Measurements from ENCODE around the gene WIPF3.

Gene WIPF3

GRCh38 chr7:29825775-29826529 lies 19.6 kb downstream of the WIPF3 start:
- DNase-seq (ENCODE audit: insufficient read length, low spot score): no peak
- TF ChIP-seq SPI1 (IDR thresholded peaks at IDR 0.05; ENCODE audit: low read depth, low read length): no peak
- TF ChIP-seq POLR2A (IDR thresholded peaks at IDR 0.05; ENCODE audit: low read depth, low read length): no peak
- TF ChIP-seq POU2F2 (IDR thresholded peaks at IDR 0.05; ENCODE audit: low read depth, low read length): no peak
- no peak for TF ChIP-seq POLR2AphosphoS5 (IDR thresholded peaks at IDR 0.05; ENCODE audit: low read depth, low read length)
- no peak for TF ChIP-seq TAF1 (IDR thresholded peaks at IDR 0.05; ENCODE audit: low read depth, low read length)
- TF ChIP-seq PAX5 (IDR thresholded peaks at IDR 0.05; ENCODE audit: insufficient read depth, low read length, severe bottlenecking): no peak
- FAIRE-seq: no peak

GRCh38 chr7:29826530-29826822 lies 20.2 kb downstream of the WIPF3 start:
- DNase-seq (ENCODE audit: insufficient read length, low spot score): no peak
- FAIRE-seq: no peak
- TF ChIP-seq POLR2A (IDR thresholded peaks at IDR 0.05; ENCODE audit: low read depth, low read length): no peak

GRCh38 chr7:29826904-29827303 lies 20.6 kb downstream of the WIPF3 start:
- DNase-seq (ENCODE audit: insufficient read length, low spot score) (no peak), FAIRE-seq (no peak)
- TF ChIP-seq TAF1 (IDR thresholded peaks at IDR 0.05; ENCODE audit: low read depth, low read length) (no peak), POU2F2 (IDR thresholded peaks at IDR 0.05; ENCODE audit: low read depth, low read length) (no peak), POLR2AphosphoS5 (IDR thresholded peaks at IDR 0.05; ENCODE audit: low read depth, low read length) (no peak), POLR2A (IDR thresholded peaks at IDR 0.05; ENCODE audit: low read depth, low read length) (no peak), SPI1 (IDR thresholded peaks at IDR 0.05; ENCODE audit: low read depth, low read length) (no peak), PAX5 (IDR thresholded peaks at IDR 0.05; ENCODE audit: insufficient read depth, low read length, severe bottlenecking) (no peak)

GRCh38 chr7:29831705-29832104 lies 25.4 kb downstream of the WIPF3 start:
- no peak for TF ChIP-seq TAF1 (IDR thresholded peaks at IDR 0.05; ENCODE audit: low read depth, low read length)
- no peak for TF ChIP-seq PAX5 (IDR thresholded peaks at IDR 0.05; ENCODE audit: insufficient read depth, low read length, severe bottlenecking)
- TF ChIP-seq POU2F2 (IDR thresholded peaks at IDR 0.05; ENCODE audit: low read depth, low read length): no peak
- TF ChIP-seq POLR2AphosphoS5 (IDR thresholded peaks at IDR 0.05; ENCODE audit: low read depth, low read length): no peak
- no peak for TF ChIP-seq SPI1 (IDR thresholded peaks at IDR 0.05; ENCODE audit: low read depth, low read length)
- TF ChIP-seq POLR2A (IDR thresholded peaks at IDR 0.05; ENCODE audit: low read depth, low read length): no peak
- DNase-seq (ENCODE audit: insufficient read length, low spot score) (no peak), FAIRE-seq (no peak)

- FAIRE-seq (no peak), DNase-seq (ENCODE audit: insufficient read length, low spot score) (no peak)
- TF ChIP-seq PAX5 (IDR thresholded peaks at IDR 0.05; ENCODE audit: insufficient read depth, low read length, severe bottlenecking): no peak
- no peak for TF ChIP-seq SPI1 (IDR thresholded peaks at IDR 0.05; ENCODE audit: low read depth, low read length)
- no peak for TF ChIP-seq TAF1 (IDR thresholded peaks at IDR 0.05; ENCODE audit: low read depth, low read length)
- no peak for TF ChIP-seq POU2F2 (IDR thresholded peaks at IDR 0.05; ENCODE audit: low read depth, low read length)
- no peak for TF ChIP-seq POLR2AphosphoS5 (IDR thresholded peaks at IDR 0.05; ENCODE audit: low read depth, low read length)
- TF ChIP-seq POLR2A (IDR thresholded peaks at IDR 0.05; ENCODE audit: low read depth, low read length): no peak
These were observed 27.6 kb downstream of the WIPF3 start for GRCh38 chr7:29833929-29834328.

GRCh38 chr7:29835718-29836117 lies 29.4 kb downstream of the WIPF3 start:
- DNase-seq (ENCODE audit: insufficient read length, low spot score): no peak
- no peak for FAIRE-seq
- no peak for TF ChIP-seq PAX5 (IDR thresholded peaks at IDR 0.05; ENCODE audit: insufficient read depth, low read length, severe bottlenecking)
- TF ChIP-seq TAF1 (IDR thresholded peaks at IDR 0.05; ENCODE audit: low read depth, low read length): no peak
- TF ChIP-seq POU2F2 (IDR thresholded peaks at IDR 0.05; ENCODE audit: low read depth, low read length): no peak
- no peak for TF ChIP-seq POLR2AphosphoS5 (IDR thresholded peaks at IDR 0.05; ENCODE audit: low read depth, low read length)
- no peak for TF ChIP-seq POLR2A (IDR thresholded peaks at IDR 0.05; ENCODE audit: low read depth, low read length)
- no peak for TF ChIP-seq SPI1 (IDR thresholded peaks at IDR 0.05; ENCODE audit: low read depth, low read length)

- no peak for DNase-seq (ENCODE audit: insufficient read length, low spot score)
These were observed 33.0 kb downstream of the WIPF3 start for GRCh38 chr7:29839302-29839701.

GRCh38 chr7:29839921-29840320 lies 33.6 kb downstream of the WIPF3 start:
- no peak for FAIRE-seq
- no peak for DNase-seq (ENCODE audit: insufficient read length, low spot score)
- TF ChIP-seq POLR2A (IDR thresholded peaks at IDR 0.05; ENCODE audit: low read depth, low read length) (no peak), PAX5 (IDR thresholded peaks at IDR 0.05; ENCODE audit: insufficient read depth, low read length, severe bottlenecking) (no peak), TAF1 (IDR thresholded peaks at IDR 0.05; ENCODE audit: low read depth, low read length) (no peak), SPI1 (IDR thresholded peaks at IDR 0.05; ENCODE audit: low read depth, low read length) (no peak), POLR2AphosphoS5 (IDR thresholded peaks at IDR 0.05; ENCODE audit: low read depth, low read length) (no peak), POU2F2 (IDR thresholded peaks at IDR 0.05; ENCODE audit: low read depth, low read length) (no peak)

More at GRCh38 chr7:29839302-29839701, 33.0 kb downstream of the WIPF3 start:
- TF ChIP-seq SPI1 (IDR thresholded peaks at IDR 0.05; ENCODE audit: low read depth, low read length): no peak
- no peak for TF ChIP-seq TAF1 (IDR thresholded peaks at IDR 0.05; ENCODE audit: low read depth, low read length)
- TF ChIP-seq POLR2A (IDR thresholded peaks at IDR 0.05; ENCODE audit: low read depth, low read length): no peak
- no peak for TF ChIP-seq POU2F2 (IDR thresholded peaks at IDR 0.05; ENCODE audit: low read depth, low read length)
- FAIRE-seq: no peak

GRCh38 chr7:29840701-29841100 lies 34.4 kb downstream of the WIPF3 start:
- TF ChIP-seq POU2F2 (IDR thresholded peaks at IDR 0.05; ENCODE audit: low read depth, low read length) (no peak), PAX5 (IDR thresholded peaks at IDR 0.05; ENCODE audit: insufficient read depth, low read length, severe bottlenecking) (no peak), TAF1 (IDR thresholded peaks at IDR 0.05; ENCODE audit: low read depth, low read length) (no peak), SPI1 (IDR thresholded peaks at IDR 0.05; ENCODE audit: low read depth, low read length) (no peak)
- DNase-seq (ENCODE audit: insufficient read length, low spot score) (no peak), FAIRE-seq (no peak)

GRCh38 chr7:29841926-29842701 lies 35.8 kb downstream of the WIPF3 start:
- TF ChIP-seq POLR2AphosphoS5 (IDR thresholded peaks at IDR 0.05; ENCODE audit: low read depth, low read length) (no peak), POU2F2 (IDR thresholded peaks at IDR 0.05; ENCODE audit: low read depth, low read length) (no peak), TAF1 (IDR thresholded peaks at IDR 0.05; ENCODE audit: low read depth, low read length) (no peak), PAX5 (IDR thresholded peaks at IDR 0.05; ENCODE audit: insufficient read depth, low read length, severe bottlenecking) (no peak), POLR2A (IDR thresholded peaks at IDR 0.05; ENCODE audit: low read depth, low read length) (no peak), SPI1 (IDR thresholded peaks at IDR 0.05; ENCODE audit: low read depth, low read length) (no peak)
- DNase-seq (ENCODE audit: insufficient read length, low spot score) (no peak), FAIRE-seq (no peak)

Data from GM12891 (cell line).